GM12878 (cell line): ENCODE measurements around the gene CHRNA9. TPM values are rescaled to one million over a fixed set of nuclear protein-coding genes. Genes with fewer than 3 reads are reported as not detected.

Experiments used
- ATAC-seq: fragments of 200-7000 bp; cut with Tn5 transposase; 3 replicates; pipeline ENCODE4 v1.9.1; 2020; ENCODE audit warnings: mild to moderate bottlenecking, moderate library complexity
- BruUV-seq: library from RNA; stranded (reverse); fragments of 400-500 nt; replicated peaks from 2 replicates; lab custom pipeline; 2021; lab: Mats Ljungman, UMichigan
- CTCF ChIA-PET: fragments of 300-600 bp; sonication (Branson Sonifier 250); formaldehyde crosslinking; extraction: SDS; loops from one replicate; lab custom pipeline; 2021; ENCODE audit warnings: inconsistent platforms; lab: Yijun Ruan, JAX
- POLR2A ChIA-PET: fragments of 350-600 bp; formaldehyde crosslinking; extraction: SDS; loops from one replicate; lab custom pipeline; 2021; ENCODE audit warnings: inconsistent platforms; lab: Charles Lee
- RAD21 ChIA-PET: fragments of 300-600 bp; sonication (Branson Sonifier 250); formaldehyde crosslinking; loops from one replicate; lab custom pipeline; 2023; ENCODE audit warnings: antibody characterized with exemption; ENCODE audit not compliant: unreplicated experiment; lab: Charles Lee
- SMC1A ChIA-PET: fragments of 300-600 bp; sonication (Branson Sonifier 250); formaldehyde crosslinking; loops from one replicate; lab custom pipeline; 2023; ENCODE audit not compliant: unreplicated experiment, uncharacterized antibody; lab: Charles Lee
- DNase-seq: peaks from one replicate; pipeline ENCODE4 v3.0.0-alpha.2; 2011; ENCODE audit warnings: low read depth, low spot score
- FAIRE-seq: peaks from 3 replicates; lab custom pipeline; 2011; peaks lifted over from hg19 to GRCh38; lab: Jason Lieb, UNC
- H2AFZ ChIP-seq: 2 replicates; pipeline ENCODE4 v1.6.0; 2011; ENCODE audit warnings: low read depth, low read length, control low read depth; ENCODE audit not compliant: control insufficient read depth
- H3K27ac ChIP-seq: 2 replicates; pipeline ENCODE4 v1.5.1; 2011; ENCODE audit warnings: control low read depth; ENCODE audit not compliant: control insufficient read depth, insufficient read depth
- H3K27me3 ChIP-seq, 2 experiments: replicated peaks in 1 of 2; 2 replicates each; pipeline versions ENCODE4 v1.6.0 to v1.6.1; 2011; ENCODE audit warnings: low read length in 1 of 2; ENCODE audit not compliant: control insufficient read depth in 2 of 2, insufficient read depth in 2 of 2
- H3K36me3 ChIP-seq, 2 experiments: 2 replicates each; pipeline ENCODE4 v1.5.1; 2011; ENCODE audit warnings: low read length in 1 of 2; ENCODE audit not compliant: control insufficient read depth in 2 of 2, insufficient read depth in 2 of 2
- H3K4me1 ChIP-seq: 2 replicates; pipeline ENCODE4 v1.6.1; 2011; ENCODE audit warnings: mild to moderate bottlenecking, low read length, moderate library complexity, mixed read lengths; ENCODE audit not compliant: control insufficient read depth, insufficient read depth
- H3K4me2 ChIP-seq: 2 replicates; pipeline ENCODE4 v1.6.0; 2011; ENCODE audit warnings: control low read depth; ENCODE audit not compliant: control insufficient read depth, insufficient read depth
- H3K4me3 ChIP-seq: fragments of 200-600 bp; sonication (generic); 2 replicates; pipeline ENCODE4 v1.5.1; 2016
- H3K79me2 ChIP-seq: 2 replicates; pipeline ENCODE4 v1.6.0; 2011; ENCODE audit warnings: low read length; ENCODE audit not compliant: control insufficient read depth, insufficient read depth
- H3K9ac ChIP-seq: 2 replicates; pipeline ENCODE4 v1.8.0; 2011; ENCODE audit warnings: low read length, control low read depth, mixed read lengths; ENCODE audit not compliant: control insufficient read depth, insufficient read depth
- H3K9me3 ChIP-seq: replicated peaks from 3 replicates; pipeline ENCODE4 v1.5.1; 2011; ENCODE audit warnings: mild to moderate bottlenecking, low read length; ENCODE audit not compliant: control insufficient read depth, insufficient read depth
- H4K20me1 ChIP-seq: 2 replicates; pipeline ENCODE4 v1.6.0; 2011; ENCODE audit not compliant: control insufficient read depth, insufficient read depth
- FOXK2 ChIP-seq: fragments of 450-650 bp; IDR thresholded peaks from 2 replicates; pipeline ENCODE4 v1.6.1; 2017; ENCODE audit warnings: mild to moderate bottlenecking, moderate library complexity
- KLF5 ChIP-seq: fragments of 450-650 bp; IDR thresholded peaks from 2 replicates; pipeline ENCODE4 v1.6.1; 2014; ENCODE audit warnings: mild to moderate bottlenecking; ENCODE audit not compliant: partially characterized antibody
- MYB ChIP-seq: fragments of 150-350 bp; IDR thresholded peaks from 2 replicates; pipeline ENCODE4 v1.6.1; 2014; ENCODE audit warnings: mild to moderate bottlenecking, low read depth, low read length, borderline replicate concordance
- NFIC ChIP-seq: IDR thresholded peaks from 2 replicates; pipeline ENCODE4 v1.6.1; 2012; ENCODE audit warnings: low read depth, mild to moderate bottlenecking, inconsistent platforms, low read length, moderate library complexity
- RAD21 ChIP-seq: IDR thresholded peaks from 2 replicates; pipeline ENCODE4 v1.6.1; 2011; ENCODE audit warnings: mild to moderate bottlenecking, low read depth, low read length, moderate library complexity; ENCODE audit not compliant: insufficient read depth
- RBBP5 ChIP-seq: fragments of 200-600 bp; sonication (generic); conservative IDR thresholded peaks from 2 replicates; pipeline ENCODE4 v1.6.1; 2016
- RFX5 ChIP-seq: IDR thresholded peaks from 2 replicates; pipeline ENCODE4 v1.6.1; 2011; ENCODE audit warnings: low read depth, low read length, improper control_type of control experiment
- SMC3 ChIP-seq: IDR thresholded peaks from 2 replicates; pipeline ENCODE4 v1.6.1; 2011; ENCODE audit warnings: low read length, improper control_type of control experiment, borderline replicate concordance
- SREBF1 ChIP-seq: IDR thresholded peaks from 2 replicates; pipeline ENCODE4 v1.6.1; 2012; ENCODE audit warnings: mild to moderate bottlenecking, low read length
- SREBF2 ChIP-seq: IDR thresholded peaks from 2 replicates; pipeline ENCODE4 v1.6.1; 2012; ENCODE audit warnings: mild to moderate bottlenecking, low read length
- WGBS: methylation state at CpG from one replicate; pipeline ENCODE4 v1.1.6; 2016; ENCODE audit warnings: low lambda C conversion rate; ENCODE audit not compliant: insufficient replicate concordance, insufficient coverage; ENCODE audit errors: missing lambda C conversion rate; 5-methylcytosine and 5-hydroxymethylcytosine counted together
- in situ Hi-C: fragments of 300-500 bp; cut with MboI; formaldehyde crosslinking; loops from 9 replicates; pipeline ENCODE4 v1.14.3; 2018; ENCODE audit warnings: mixed read lengths
- intact Hi-C: fragments of 100-400 bp; cut with micrococcal nuclease; formaldehyde crosslinking; loops from one replicate; pipeline ENCODE4 v1.14.2; 2022; ENCODE audit not compliant: unreplicated experiment
- polyA plus RNA-seq, 11 experiments: library from polyadenylated mRNA; depleted of rRNA in 4 of 11; unstranded in 6 of 11; stranded (reverse) in 5 of 11; fragments of >200 nt; fragmentation: Nextera tagmentation in 4 of 11; fragmentation: Illumina TruSeq in 1 of 11; extraction: Ambion mirVana in 4 of 11; extraction: Trizol in 1 of 11; gene quantifications; 1 replicate in 1 of 11; 2 replicates in 10 of 11; pipeline versions ENCODE4 v1.2.1 to v1.2.3, GENCODE V29; 2011 to 2016; ENCODE audit warnings: inconsistent platforms in 2 of 11, missing spikeins in 2 of 11, low read depth in 1 of 11
- total RNA-seq, 4 experiments: library from RNA; depleted of rRNA in 3 of 4; stranded (reverse); fragments of >200 nt in 3 of 4; fragmentation: Illumina TruSeq in 1 of 4; extraction: Trizol in 1 of 4; gene quantifications; 2 replicates each; pipeline versions ENCODE4 v1.2.1 to v1.2.3, GENCODE V29; 2013 to 2021
- TF ChIP-seq, protein P1 (sequence below): IDR thresholded peaks from 2 replicates; pipeline ENCODE4 v1.6.1; 2012; ENCODE audit warnings: low read depth, low read length, improper control_type of control experiment
- TF ChIP-seq, protein P2 (sequence below), 3 experiments: IDR thresholded peaks in 2 of 3; conservative IDR thresholded peaks in 1 of 3; 2 replicates each; pipeline ENCODE4 v1.5.1; 2011; ENCODE audit warnings: low read depth in 3 of 3, low read length in 3 of 3, mild to moderate bottlenecking in 3 of 3, control low read depth in 2 of 3, moderate library complexity in 2 of 3, inconsistent platforms in 1 of 3, mixed read lengths in 1 of 3; ENCODE audit not compliant: control insufficient read depth in 2 of 3, insufficient read depth in 1 of 3; ENCODE audit errors: extremely low read depth in 1 of 3

The CHRNA9 gene
- total and polyA plus RNA-seq, 10 of the 15 experiments (the other 5 are each of a cell fraction or from before 2014, with no cell fraction given), result 0.05 to 0.09 (median 0.08) TPM; not detected in 7

DNA sequence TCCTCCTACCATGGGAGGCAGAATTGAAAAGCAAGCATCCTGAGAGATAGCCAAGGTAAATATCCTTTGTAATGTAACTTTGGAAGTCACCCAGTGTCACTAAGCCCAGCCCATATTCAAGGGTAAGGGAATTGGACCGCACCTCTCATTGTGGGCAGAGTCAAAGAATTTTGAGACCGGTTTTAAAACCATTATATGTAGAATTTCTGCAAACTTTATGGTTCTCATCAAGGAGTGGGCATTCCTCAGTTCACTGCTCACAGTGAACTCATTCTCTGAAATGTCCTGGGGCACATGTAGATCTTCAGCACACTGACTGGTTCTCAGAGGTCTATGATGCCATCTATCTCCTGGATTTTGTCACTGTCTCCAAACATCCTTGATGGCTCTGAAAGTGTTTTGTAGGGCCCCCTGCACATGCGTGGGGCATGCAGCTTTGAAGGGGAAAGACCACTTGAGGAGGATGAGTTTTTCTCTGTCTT, 35.3 kb upstream of the CHRNA9 start:
- no peak; the same call in 2 of the 3 replicates for ATAC-seq

More for the DNA sequence above, 35.3 kb upstream of the CHRNA9 start:
- 32% methylated on average over 3 of the region's 3 CpGs for WGBS
- intact Hi-C loops, result no loop called here
- POLR2A ChIA-PET, result interaction anchor here (0.5 to 1.1 kb wide), 6 partner anchors 10 to 693 kb away, joined by 3 to 7 read pairs (median 3); no protein-coding TSS in a partner anchor
- peaks cover 5% of the 10 kb centered on the region for H3K9me3 ChIP-seq
- no peaks in the 10 kb centered on the region for H3K27me3 ChIP-seq
- peaks cover 2% of the 10 kb centered on the region for H3K79me2 ChIP-seq
- SMC1A ChIA-PET, result interaction anchor here (0.6 to 3.5 kb wide), 11 partner anchors 9 to 150 kb away, joined by 3 to 15 read pairs (median 6); no protein-coding TSS in a partner anchor
- in situ Hi-C loops, result no loop called here
- H3K36me3 ChIP-seq, result no peaks in the 10 kb centered on the region
- CTCF ChIA-PET, result interaction anchor here (0.6 to 2.2 kb wide), 5 partner anchors 26 to 148 kb away, joined by 3 to 10 read pairs (median 4); no protein-coding TSS in a partner anchor
- RAD21 ChIA-PET, result interaction anchor here (1.0 to 2.6 kb wide), 10 partner anchors 10 to 243 kb away, joined by 3 to 11 read pairs (median 4); partner anchors contain the start of gene N4BP2
- H3K9ac ChIP-seq, result no peak overlapping the region
- peaks cover 38% of the 10 kb centered on the region for H3K4me1 ChIP-seq
- FAIRE-seq (no peak), DNase-seq (no peak)
- no peak overlapping the region for H2AFZ ChIP-seq
- BruUV-seq, result no TSS peak
- no peaks in the 10 kb centered on the region for H4K20me1 ChIP-seq
- TF ChIP-seq FOXK2, result no peak
- no peak for TF ChIP-seq NFIC
- no peak for TF ChIP-seq SREBF1
- TF ChIP-seq, protein P1, sequence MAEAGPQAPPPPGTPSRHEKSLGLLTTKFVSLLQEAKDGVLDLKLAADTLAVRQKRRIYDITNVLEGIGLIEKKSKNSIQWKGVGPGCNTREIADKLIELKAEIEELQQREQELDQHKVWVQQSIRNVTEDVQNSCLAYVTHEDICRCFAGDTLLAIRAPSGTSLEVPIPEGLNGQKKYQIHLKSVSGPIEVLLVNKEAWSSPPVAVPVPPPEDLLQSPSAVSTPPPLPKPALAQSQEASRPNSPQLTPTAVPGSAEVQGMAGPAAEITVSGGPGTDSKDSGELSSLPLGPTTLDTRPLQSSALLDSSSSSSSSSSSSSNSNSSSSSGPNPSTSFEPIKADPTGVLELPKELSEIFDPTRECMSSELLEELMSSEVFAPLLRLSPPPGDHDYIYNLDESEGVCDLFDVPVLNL, result no peak
- TF ChIP-seq RBBP5, result no peak
- no peak for TF ChIP-seq KLF5
- TF ChIP-seq RAD21, result peak; percentile 36
- peak; percentile 27; the same call in 1 of the 2 replicates for TF ChIP-seq SMC3
- TF ChIP-seq SREBF2, result no peak
- TF ChIP-seq RFX5, result no peak
- no peak for TF ChIP-seq MYB
- TF ChIP-seq, protein P2, sequence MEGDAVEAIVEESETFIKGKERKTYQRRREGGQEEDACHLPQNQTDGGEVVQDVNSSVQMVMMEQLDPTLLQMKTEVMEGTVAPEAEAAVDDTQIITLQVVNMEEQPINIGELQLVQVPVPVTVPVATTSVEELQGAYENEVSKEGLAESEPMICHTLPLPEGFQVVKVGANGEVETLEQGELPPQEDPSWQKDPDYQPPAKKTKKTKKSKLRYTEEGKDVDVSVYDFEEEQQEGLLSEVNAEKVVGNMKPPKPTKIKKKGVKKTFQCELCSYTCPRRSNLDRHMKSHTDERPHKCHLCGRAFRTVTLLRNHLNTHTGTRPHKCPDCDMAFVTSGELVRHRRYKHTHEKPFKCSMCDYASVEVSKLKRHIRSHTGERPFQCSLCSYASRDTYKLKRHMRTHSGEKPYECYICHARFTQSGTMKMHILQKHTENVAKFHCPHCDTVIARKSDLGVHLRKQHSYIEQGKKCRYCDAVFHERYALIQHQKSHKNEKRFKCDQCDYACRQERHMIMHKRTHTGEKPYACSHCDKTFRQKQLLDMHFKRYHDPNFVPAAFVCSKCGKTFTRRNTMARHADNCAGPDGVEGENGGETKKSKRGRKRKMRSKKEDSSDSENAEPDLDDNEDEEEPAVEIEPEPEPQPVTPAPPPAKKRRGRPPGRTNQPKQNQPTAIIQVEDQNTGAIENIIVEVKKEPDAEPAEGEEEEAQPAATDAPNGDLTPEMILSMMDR (IDR thresholded peaks at IDR 0.05 in 2 of 3, conservative IDR thresholded peaks at IDR 0.05 in 1 of 3; ENCODE audit: control insufficient read depth in 2 of 3, extremely low read depth in 1 of 3, insufficient read depth in 1 of 3, low read depth in 3 of 3, low read length in 3 of 3), result peak in 1 of 3 experiments; percentile 34; a peak in 2 of 6 replicates
- H3K4me3 ChIP-seq, result no peak overlapping the region
- H3K4me2 ChIP-seq, result no peak overlapping the region
- H3K27ac ChIP-seq, result no peak overlapping the region
